Measurements from ENCODE around the gene DEF6. TPM values are rescaled to one million over a fixed set of nuclear protein-coding genes. Genes with fewer than 3 reads are reported as not detected.

DEF6 gene
- total and polyA plus RNA-seq, 2 of the 8 experiments (the other 6 are each of a cell fraction or from before 2014, with no cell fraction given), result 3.3 to 4.1 TPM

- TF ChIP-seq JUN (IDR thresholded peaks at IDR 0.05; ENCODE audit: low read depth, low read length), result no peak
- TF ChIP-seq EP300 (IDR thresholded peaks at IDR 0.05; ENCODE audit: borderline replicate concordance in 1 of 2, low read depth in 2 of 2, low read length in 2 of 2), result no peak
- TF ChIP-seq GABPA (IDR thresholded peaks at IDR 0.05; ENCODE audit: borderline replicate concordance, insufficient read depth, low read length), result no peak
- no peak for TF ChIP-seq RAD21 (IDR thresholded peaks at IDR 0.05 in 1 of 2, conservative IDR thresholded peaks at IDR 0.05 in 1 of 2; ENCODE audit: low read depth in 2 of 2, low read length in 2 of 2)
Measured at GRCh38 chr6:35283361-35283760, 14.3 kb upstream of the DEF6 start (continued).
